Liver (tissue), 9 donors: ENCODE results near the gene ASB7. TPM values are rescaled to one million over a fixed set of nuclear protein-coding genes. Genes with fewer than 3 reads are reported as not detected.

Experiments used
- DNase-seq: peaks from one replicate; pipeline ENCODE4 v3.0.0-alpha.2; 2017; ENCODE audit warnings: low spot score
- H3K27ac ChIP-seq, 2 donors: one replicate each; pipeline ENCODE4 v1.7.0; 2013; ENCODE audit warnings: inconsistent platforms in 2 of 2, low read length in 2 of 2, control low read depth in 1 of 2, low read depth in 1 of 2, mild to moderate bottlenecking in 1 of 2
- H3K27me3 ChIP-seq, 4 donors: one replicate each; pipeline versions ENCODE4 v1.6.1 to v1.7.0; 2013; ENCODE audit warnings: low read length in 3 of 4, inconsistent platforms in 1 of 4, mild to moderate bottlenecking in 1 of 4, moderate library complexity in 1 of 4; ENCODE audit not compliant: control insufficient read depth in 4 of 4, insufficient read depth in 4 of 4
- H3K36me3 ChIP-seq, 4 donors: one replicate each; pipeline versions ENCODE4 v1.6.1 to v1.7.0; 2013; ENCODE audit warnings: low read length in 3 of 4, mild to moderate bottlenecking in 3 of 4, low read depth in 1 of 4, moderate library complexity in 1 of 4; ENCODE audit not compliant: control insufficient read depth in 4 of 4, insufficient read depth in 3 of 4
- H3K4me1 ChIP-seq, 4 donors: one replicate each; pipeline versions ENCODE4 v1.6.1 to v1.7.0; 2013; ENCODE audit warnings: low read length in 3 of 4, mild to moderate bottlenecking in 3 of 4, moderate library complexity in 1 of 4; ENCODE audit not compliant: control insufficient read depth in 4 of 4, insufficient read depth in 4 of 4
- H3K4me3 ChIP-seq, 3 donors: one replicate each; pipeline versions ENCODE4 v1.6.1 to v1.7.0; 2013; ENCODE audit warnings: low read length in 3 of 3, control low read depth in 1 of 3, low read depth in 1 of 3, mild to moderate bottlenecking in 1 of 3
- H3K9ac ChIP-seq, 2 donors: one replicate each; pipeline ENCODE4 v1.7.0; 2013; ENCODE audit warnings: low read length in 2 of 2, mild to moderate bottlenecking in 2 of 2, moderate library complexity in 2 of 2, control low read depth in 1 of 2, low read depth in 1 of 2
- H3K9me3 ChIP-seq, 4 donors: one replicate each; pipeline versions ENCODE4 v1.6.1 to v1.7.0; 2013; ENCODE audit warnings: low read length in 3 of 4; ENCODE audit not compliant: control insufficient read depth in 4 of 4
- CTCF ChIP-seq: fragments of 150-350 bp; IDR thresholded peaks from 2 replicates; pipeline ENCODE4 v1.5.1; 2017; ENCODE audit warnings: improper control_type of control experiment, low read depth, low read length; ENCODE audit not compliant: missing input control
- FOXA1 ChIP-seq: IDR thresholded peaks from 2 replicates; pipeline ENCODE4 v1.6.1; 2016; ENCODE audit warnings: antibody characterized with exemption
- FOXA2 ChIP-seq: IDR thresholded peaks from 2 replicates; pipeline ENCODE4 v1.6.1; 2016; ENCODE audit warnings: antibody characterized with exemption
- GABPA ChIP-seq, 2 donors: IDR thresholded peaks in 1 of 2; conservative IDR thresholded peaks in 1 of 2; 2 replicates each; pipeline ENCODE4 v1.6.1; 2016; ENCODE audit warnings: antibody characterized with exemption in 2 of 2, mild to moderate bottlenecking in 1 of 2, moderate library complexity in 1 of 2
- HNF4A ChIP-seq, 2 donors: conservative IDR thresholded peaks; 2 replicates each; pipeline ENCODE4 v1.6.1; 2016; ENCODE audit warnings: antibody characterized with exemption in 2 of 2, mild to moderate bottlenecking in 2 of 2
- HNF4G ChIP-seq: IDR thresholded peaks from 2 replicates; pipeline ENCODE4 v1.6.1; 2016; ENCODE audit warnings: antibody characterized with exemption
- JUND ChIP-seq, 2 donors: IDR thresholded peaks; 2 replicates each; pipeline ENCODE4 v1.6.1; 2016; ENCODE audit warnings: antibody characterized with exemption in 2 of 2
- NR2F2 ChIP-seq: IDR thresholded peaks from 2 replicates; pipeline ENCODE4 v1.6.1; 2016; ENCODE audit warnings: antibody characterized with exemption
- RAD21 ChIP-seq, 2 donors: IDR thresholded peaks; 2 replicates each; pipeline ENCODE4 v1.6.1; 2016; ENCODE audit warnings: antibody characterized with exemption in 2 of 2, mild to moderate bottlenecking in 2 of 2
- RXRA ChIP-seq, 2 donors: IDR thresholded peaks; 2 replicates each; pipeline ENCODE4 v1.6.1; 2017 to 2018; ENCODE audit warnings: antibody characterized with exemption in 2 of 2, mild to moderate bottlenecking in 1 of 2
- SP1 ChIP-seq: IDR thresholded peaks from 2 replicates; pipeline ENCODE4 v1.6.1; 2018; ENCODE audit warnings: antibody characterized with exemption, mild to moderate bottlenecking
- TAF1 ChIP-seq: conservative IDR thresholded peaks from 2 replicates; pipeline ENCODE4 v1.6.1; 2016; ENCODE audit warnings: antibody characterized with exemption, mild to moderate bottlenecking
- YY1 ChIP-seq: IDR thresholded peaks from 2 replicates; pipeline ENCODE4 v1.6.1; 2016; ENCODE audit warnings: antibody characterized with exemption, mild to moderate bottlenecking
- WGBS: extraction: QIAGEN DNeasy Blood & Tissue Kit; methylation state at CpG from one replicate; pipeline ENCODE4 v1.1.7; 2013; 5-methylcytosine and 5-hydroxymethylcytosine counted together
- polyA plus RNA-seq, 2 donors: library from polyadenylated mRNA; stranded (reverse) in 1 of 2; unstranded in 1 of 2; fragments of 200-250 nt in 1 of 2; fragments of >200 nt in 1 of 2; fragmentation: Nextera tagmentation in 1 of 2; extraction: Ambion mirVana in 1 of 2; gene quantifications; one replicate each; pipeline versions ENCODE4 v1.2.1 to v1.2.3, GENCODE V29; 2013 to 2015
- total RNA-seq, 2 donors: library from RNA; depleted of rRNA; stranded (reverse); fragments of >200 nt; gene quantifications; one replicate each; pipeline ENCODE4 v1.2.3, GENCODE V29; 2014
- TF ChIP-seq, protein P1 (sequence below): IDR thresholded peaks from 2 replicates; pipeline ENCODE4 v1.6.1; 2016; ENCODE audit warnings: antibody characterized with exemption
- TF ChIP-seq, protein P2 (sequence below): IDR thresholded peaks from 2 replicates; pipeline ENCODE4 v1.6.1; 2016; ENCODE audit warnings: antibody characterized with exemption
- donor health status: healthy.
- donor health status: healthy.
- donor health status: healthy.
- donor health status: healthy.
- donor health status: healthy.

ASB7 gene
- total and polyA plus RNA-seq, 4 donors: 3.7 to 12.6 (median 6.5) TPM

GRCh38 chr15:100665570-100665969 lies 63.2 kb downstream of the ASB7 start (continued):
- TF ChIP-seq, protein P1, sequence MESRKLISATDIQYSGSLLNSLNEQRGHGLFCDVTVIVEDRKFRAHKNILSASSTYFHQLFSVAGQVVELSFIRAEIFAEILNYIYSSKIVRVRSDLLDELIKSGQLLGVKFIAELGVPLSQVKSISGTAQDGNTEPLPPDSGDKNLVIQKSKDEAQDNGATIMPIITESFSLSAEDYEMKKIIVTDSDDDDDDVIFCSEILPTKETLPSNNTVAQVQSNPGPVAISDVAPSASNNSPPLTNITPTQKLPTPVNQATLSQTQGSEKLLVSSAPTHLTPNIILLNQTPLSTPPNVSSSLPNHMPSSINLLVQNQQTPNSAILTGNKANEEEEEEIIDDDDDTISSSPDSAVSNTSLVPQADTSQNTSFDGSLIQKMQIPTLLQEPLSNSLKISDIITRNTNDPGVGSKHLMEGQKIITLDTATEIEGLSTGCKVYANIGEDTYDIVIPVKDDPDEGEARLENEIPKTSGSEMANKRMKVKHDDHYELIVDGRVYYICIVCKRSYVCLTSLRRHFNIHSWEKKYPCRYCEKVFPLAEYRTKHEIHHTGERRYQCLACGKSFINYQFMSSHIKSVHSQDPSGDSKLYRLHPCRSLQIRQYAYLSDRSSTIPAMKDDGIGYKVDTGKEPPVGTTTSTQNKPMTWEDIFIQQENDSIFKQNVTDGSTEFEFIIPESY: no peak
- no peak for TF ChIP-seq GABPA (IDR thresholded peaks at IDR 0.05 in 1 of 2, conservative IDR thresholded peaks at IDR 0.05 in 1 of 2)
- TF ChIP-seq YY1: no peak
- TF ChIP-seq FOXA1: no peak
- no peak for TF ChIP-seq JUND (IDR thresholded peaks at IDR 0.05)
- TF ChIP-seq, protein P2, sequence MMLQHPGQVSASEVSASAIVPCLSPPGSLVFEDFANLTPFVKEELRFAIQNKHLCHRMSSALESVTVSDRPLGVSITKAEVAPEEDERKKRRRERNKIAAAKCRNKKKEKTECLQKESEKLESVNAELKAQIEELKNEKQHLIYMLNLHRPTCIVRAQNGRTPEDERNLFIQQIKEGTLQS: no peak
- TF ChIP-seq HNF4A (conservative IDR thresholded peaks at IDR 0.05): no peak
- TF ChIP-seq NR2F2: no peak
- no peak for TF ChIP-seq TAF1

DNA sequence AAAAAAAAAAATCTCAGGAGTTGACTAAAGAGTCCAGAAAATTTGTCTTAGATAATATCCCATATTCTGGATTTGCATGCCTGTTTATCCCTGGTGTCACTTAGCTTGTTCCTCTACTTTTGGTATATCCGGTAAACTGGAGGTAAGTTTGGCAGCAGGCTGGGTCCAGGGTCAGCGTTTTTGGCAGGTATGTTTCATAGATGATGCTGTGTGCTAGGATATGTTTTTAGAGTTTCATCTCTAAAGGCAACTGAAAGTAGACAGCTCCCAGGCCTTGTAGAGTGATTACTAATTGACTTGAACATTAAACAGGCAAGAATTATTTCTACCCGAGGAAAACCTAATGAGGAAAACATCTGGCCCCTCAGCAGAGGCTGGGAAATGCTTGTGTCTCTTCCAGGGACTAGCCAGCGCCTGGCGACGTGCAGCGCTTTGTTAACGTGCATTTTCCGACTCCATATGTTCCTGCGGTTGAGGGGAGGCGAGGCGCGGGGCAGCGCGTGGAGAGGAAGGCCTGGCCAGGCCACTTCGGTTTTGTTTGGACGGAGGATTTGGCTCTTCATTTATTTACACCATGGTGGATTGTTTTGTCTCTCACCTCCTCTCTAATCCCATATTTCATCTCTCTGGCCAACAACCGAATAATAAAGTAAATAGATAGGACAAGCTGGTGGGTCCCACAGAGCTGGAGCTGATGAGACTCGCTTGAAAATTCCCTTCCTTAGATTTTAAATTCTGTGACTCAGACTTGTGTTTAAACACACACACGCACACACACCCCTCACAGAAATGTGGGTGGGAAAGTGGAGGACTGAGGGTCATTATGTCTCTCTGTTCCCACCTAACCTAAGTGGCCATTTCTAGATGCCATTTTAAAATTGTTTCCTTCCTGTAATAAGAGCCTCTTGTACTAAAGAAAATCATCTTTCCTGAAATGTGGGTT lies 65.3 kb downstream of the ASB7 start:
- Histone ChIP-seq H3K36me3 (no peaks in the 10 kb centered on the region), H3K27ac (peak overlapping the region; percentile 9 to 48), H3K27me3 (peaks cover 0 to 9% (median 0%) of the 10 kb centered on the region in 4 donors), H3K9ac (no peak overlapping the region), H3K4me3 (no peak overlapping the region), H3K9me3 (no peaks in the 10 kb centered on the region), H3K4me1 (no peaks in the 10 kb centered on the region)
- WGBS: 83% methylated on average over 20 of the region's 20 CpGs
- TF ChIP-seq FOXA2 (no peak), NR2F2 (peak; percentile 45)
- DNase-seq: no peak

- DNase-seq: no peak
- H3K9me3 ChIP-seq: no peaks in the 10 kb centered on the region
- H3K27me3 ChIP-seq: peaks cover 0 to 9% (median 0%) of the 10 kb centered on the region in 4 donors
- WGBS: 73% methylated on average over 7 of the region's 7 CpGs
- H3K36me3 ChIP-seq: no peaks in the 10 kb centered on the region
- no peak overlapping the region for H3K27ac ChIP-seq
- H3K9ac ChIP-seq: no peak overlapping the region
- no peak overlapping the region for H3K4me3 ChIP-seq
- H3K4me1 ChIP-seq: no peaks in the 10 kb centered on the region
- no peak for TF ChIP-seq HNF4G
- TF ChIP-seq NR2F2: no peak
Observed at GRCh38 chr15:100668348-100668745, 66.0 kb downstream of the ASB7 start.

GRCh38 chr15:100669260-100669659 lies 66.9 kb downstream of the ASB7 start:
- H3K27me3 ChIP-seq: peaks cover 0 to 9% (median 0%) of the 10 kb centered on the region in 4 donors
- no peak for DNase-seq
- TF ChIP-seq YY1: no peak
- TF ChIP-seq CTCF: no peak
- TF ChIP-seq FOXA2: no peak
- TF ChIP-seq GABPA (IDR thresholded peaks at IDR 0.05 in 1 of 2, conservative IDR thresholded peaks at IDR 0.05 in 1 of 2): no peak
- no peak for TF ChIP-seq HNF4A (conservative IDR thresholded peaks at IDR 0.05)
- no peak for TF ChIP-seq NR2F2
- TF ChIP-seq, protein P2: no peak
- no peak for TF ChIP-seq SP1
- no peak for TF ChIP-seq RXRA (IDR thresholded peaks at IDR 0.05)
- TF ChIP-seq RAD21 (IDR thresholded peaks at IDR 0.05): no peak

More at GRCh38 chr15:100669260-100669659, 66.9 kb downstream of the ASB7 start:
- Histone ChIP-seq H3K9me3 (no peaks in the 10 kb centered on the region), H3K36me3 (no peaks in the 10 kb centered on the region), H3K9ac (no peak overlapping the region), H3K27ac (no peak overlapping the region), H3K4me3 (no peak overlapping the region), H3K4me1 (no peaks in the 10 kb centered on the region)
- WGBS: 80% methylated on average over 15 of the region's 15 CpGs
